Brain microvascular endothelial cell (primary cell): ENCODE measurements around the gene GRID1.

Source experiments
- DNase-seq: peaks from one replicate; pipeline ENCODE4 v3.0.0-alpha.2; 2020
- H3K27ac ChIP-seq: fragments of 250-450 bp; sonication (Bioruptor Pico); 2 replicates; pipeline ENCODE4 v1.5.1; 2020; ENCODE audit warnings: mild to moderate bottlenecking, moderate library complexity
- H3K27me3 ChIP-seq: fragments of 250-450 bp; sonication (Bioruptor Pico); replicated peaks from 2 replicates; pipeline ENCODE4 v1.5.1; 2020; ENCODE audit warnings: mild to moderate bottlenecking
- H3K36me3 ChIP-seq: fragments of 250-450 bp; sonication (Bioruptor Pico); replicated peaks from 2 replicates; pipeline ENCODE4 v1.5.1; 2020; ENCODE audit warnings: mild to moderate bottlenecking
- H3K4me3 ChIP-seq: 2 replicates; pipeline ENCODE4 v1.5.1; 2011; ENCODE audit warnings: low read depth, mild to moderate bottlenecking, control low read depth, low read length, moderate library complexity
- CTCF ChIP-seq: IDR thresholded peaks from 2 replicates; pipeline ENCODE4 v1.5.1; 2011; ENCODE audit warnings: low read depth, mild to moderate bottlenecking, moderate library complexity, low read length, control low read depth, inconsistent platforms; ENCODE audit errors: missing control alignments
- in situ Hi-C: cut with HindIII; loops from 2 replicates; pipeline ENCODE4 v1.10.0; 2017; ENCODE audit warnings: low sequenced_read_pairs, low pct_ligation_motif_present

GRID1 gene

GRCh38 chr10:86234107-86234506, 132.5 kb downstream of the GRID1 start:
- H3K27ac ChIP-seq: no peak overlapping the region
- no peak for TF ChIP-seq CTCF
- DNase-seq: no peak

GRCh38 chr10:86233131-86233530, 133.5 kb downstream of the GRID1 start:
- Histone ChIP-seq H3K27ac (no peak overlapping the region), H3K36me3 (no peaks in the 10 kb centered on the region), H3K4me3 (no peak overlapping the region), H3K27me3 (no peaks in the 10 kb centered on the region)
- no peak for DNase-seq
- in situ Hi-C loops: no loop called here
- no peak for TF ChIP-seq CTCF

More at GRCh38 chr10:86234107-86234506, 132.5 kb downstream of the GRID1 start:
- Histone ChIP-seq H3K4me3 (no peak overlapping the region), H3K27me3 (no peaks in the 10 kb centered on the region), H3K36me3 (no peaks in the 10 kb centered on the region)
- in situ Hi-C loops: no loop called here

GRCh38 chr10:86232644-86233043, 134.0 kb downstream of the GRID1 start:
- no peak for DNase-seq
- no peak overlapping the region for H3K4me3 ChIP-seq

GRCh38 chr10:86231796-86232560, 134.6 kb downstream of the GRID1 start:
- H3K27me3 ChIP-seq: no peaks in the 10 kb centered on the region
- no peak overlapping the region for H3K4me3 ChIP-seq
- no peaks in the 10 kb centered on the region for H3K36me3 ChIP-seq
- H3K27ac ChIP-seq: no peak overlapping the region
- no peak for DNase-seq
- in situ Hi-C loops: no loop called here
- TF ChIP-seq CTCF: no peak

More at GRCh38 chr10:86232644-86233043, 134.0 kb downstream of the GRID1 start:
- H3K36me3 ChIP-seq: no peaks in the 10 kb centered on the region
- TF ChIP-seq CTCF: no peak
- no peak overlapping the region for H3K27ac ChIP-seq
- in situ Hi-C loops: no loop called here
- no peaks in the 10 kb centered on the region for H3K27me3 ChIP-seq

- in situ Hi-C loops: no loop called here
- no peak for TF ChIP-seq CTCF
- Histone ChIP-seq H3K27me3 (no peaks in the 10 kb centered on the region), H3K4me3 (no peak overlapping the region), H3K27ac (no peak overlapping the region), H3K36me3 (no peaks in the 10 kb centered on the region)
- DNase-seq: no peak
These were observed 135.9 kb downstream of the GRID1 start for GRCh38 chr10:86230557-86231180.
